NCI-H524 treated with DMSO at 0.1 percent for 48 hours (cell line): Measurements from ENCODE around the gene CBR1.
"Not testable (repeated sequence)": the region's sequence is repeated elsewhere in the genome, so short reads cannot be mapped to it uniquely, and the experiment has no call there.

Experiments used
- DNase-seq: peaks from one replicate; lab custom pipeline; 2025; lab: John Stamatoyannopoulos, UW

The CBR1 gene

GRCh38 chr21:36048357-36048756 is 21.5 kb upstream of the CBR1 start:
- no peak for DNase-seq

- DNase-seq: no peak
Measured at GRCh38 chr21:36052860-36053714, 16.7 kb upstream of the CBR1 start.

GRCh38 chr21:36053715-36054062 is 16.1 kb upstream of the CBR1 start:
- no peak for DNase-seq

DNA sequence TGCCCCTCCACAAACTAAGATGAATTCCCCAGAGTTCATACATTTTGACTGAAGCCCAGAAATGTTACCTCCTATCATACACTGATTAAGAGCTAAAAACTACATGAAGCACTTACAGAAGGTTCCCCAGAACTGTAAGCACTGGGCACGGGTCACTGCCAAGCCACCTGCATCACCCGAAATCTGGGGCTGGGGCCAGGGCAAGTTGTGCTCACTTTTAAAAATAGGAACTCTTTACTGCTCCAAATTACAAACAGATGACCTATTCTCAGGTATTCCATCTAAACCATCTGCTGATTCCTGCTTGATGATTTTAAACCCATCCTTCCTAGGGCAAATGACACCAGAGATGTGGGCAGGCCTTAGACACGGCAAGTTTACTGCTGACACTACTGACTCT is 14.3 kb upstream of the CBR1 start:
- DNase-seq: no peak

DNA sequence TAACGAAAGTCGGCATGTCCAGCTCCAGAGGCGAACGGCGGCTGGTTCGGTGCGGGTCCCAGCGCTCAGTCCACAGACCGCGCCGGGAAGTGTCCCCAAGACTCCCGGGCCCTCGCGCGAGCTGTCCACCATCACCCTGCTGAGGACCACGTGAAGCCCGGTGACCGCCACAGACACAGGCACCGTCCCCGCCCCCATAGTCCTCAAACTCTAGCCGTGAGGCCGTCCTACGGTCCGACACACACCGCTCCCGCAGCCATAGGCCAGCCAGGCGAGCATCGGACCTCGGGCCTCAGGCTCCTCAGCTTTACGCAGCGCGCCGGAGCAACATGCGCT is 10.0 kb upstream of the CBR1 start:
- DNase-seq: peak; percentile 52

GRCh38 chr21:36060159-36060921 is 9.5 kb upstream of the CBR1 start, which contains the start of gene SETD4:
SETD4 (minus strand) TSS chr21:36060526; CDS start chr21:36058888, 1,638 bp downstream.
- peak; percentile 68 for DNase-seq

- no peak for DNase-seq
Measured at GRCh38 chr21:36061445-36061844, 8.4 kb upstream of the CBR1 start.

DNA sequence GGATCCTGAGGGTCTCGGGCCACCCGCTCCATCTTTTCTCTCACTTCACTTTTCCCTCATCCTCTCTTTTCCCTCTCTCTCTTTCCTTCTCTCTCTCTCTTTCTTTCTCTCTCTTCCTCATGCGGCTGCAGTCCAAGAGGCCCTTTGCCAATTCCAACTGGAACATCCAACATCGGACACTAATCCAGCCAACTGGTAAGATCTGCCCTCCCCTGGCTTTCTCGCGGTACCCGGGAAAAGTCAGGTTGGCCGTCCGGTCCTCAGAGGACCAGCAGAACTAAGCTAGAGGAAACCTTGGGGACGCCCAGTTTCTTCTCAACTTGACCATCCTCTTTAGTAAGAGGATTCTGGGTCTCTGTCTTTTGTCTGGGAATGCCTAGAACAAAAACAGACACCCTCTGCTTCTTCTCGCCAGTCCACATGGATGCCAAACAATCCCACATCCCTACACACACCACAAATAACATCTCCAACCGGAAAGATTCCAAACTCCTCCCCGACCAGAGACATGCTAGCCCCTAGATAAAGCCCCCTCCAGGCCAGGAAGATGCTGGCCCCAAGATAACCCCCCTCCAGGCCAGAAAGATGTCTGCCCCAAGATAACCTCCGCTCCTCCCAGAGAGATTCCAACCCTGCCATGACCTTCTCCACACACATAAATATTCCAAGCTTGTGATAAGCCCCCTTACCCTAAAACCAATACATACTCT is 6.3 kb upstream of the CBR1 start:
- no peak for DNase-seq

- no peak for DNase-seq
Measured at GRCh38 chr21:36064085-36064460, 5.8 kb upstream of the CBR1 start.

DNA sequence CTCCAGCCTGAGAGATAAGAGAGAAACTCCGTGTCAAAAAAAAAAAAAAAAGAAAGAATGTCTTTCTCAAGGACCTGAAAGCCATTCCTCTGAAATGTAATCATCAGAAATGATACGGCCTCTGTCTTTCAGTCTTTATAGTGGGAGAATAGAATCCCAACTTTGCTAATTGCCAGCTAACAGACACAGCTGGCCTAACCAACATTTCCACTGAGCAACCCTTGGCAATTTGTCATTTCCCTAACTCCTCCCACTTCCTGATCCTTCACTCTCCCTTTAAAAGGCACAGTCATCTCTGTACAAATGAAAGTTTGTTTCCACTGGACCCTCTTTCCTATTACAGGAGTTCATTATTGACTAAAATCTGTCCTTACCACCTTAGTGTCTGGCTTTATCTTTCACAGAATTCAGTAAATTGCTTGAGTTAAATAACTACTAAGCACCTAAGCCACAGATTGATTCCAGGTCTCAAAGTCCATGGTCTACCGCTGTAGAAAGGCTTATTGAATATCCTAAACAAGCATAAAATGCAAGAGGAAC is 4.3 kb upstream of the CBR1 start:
- DNase-seq: no peak

DNA sequence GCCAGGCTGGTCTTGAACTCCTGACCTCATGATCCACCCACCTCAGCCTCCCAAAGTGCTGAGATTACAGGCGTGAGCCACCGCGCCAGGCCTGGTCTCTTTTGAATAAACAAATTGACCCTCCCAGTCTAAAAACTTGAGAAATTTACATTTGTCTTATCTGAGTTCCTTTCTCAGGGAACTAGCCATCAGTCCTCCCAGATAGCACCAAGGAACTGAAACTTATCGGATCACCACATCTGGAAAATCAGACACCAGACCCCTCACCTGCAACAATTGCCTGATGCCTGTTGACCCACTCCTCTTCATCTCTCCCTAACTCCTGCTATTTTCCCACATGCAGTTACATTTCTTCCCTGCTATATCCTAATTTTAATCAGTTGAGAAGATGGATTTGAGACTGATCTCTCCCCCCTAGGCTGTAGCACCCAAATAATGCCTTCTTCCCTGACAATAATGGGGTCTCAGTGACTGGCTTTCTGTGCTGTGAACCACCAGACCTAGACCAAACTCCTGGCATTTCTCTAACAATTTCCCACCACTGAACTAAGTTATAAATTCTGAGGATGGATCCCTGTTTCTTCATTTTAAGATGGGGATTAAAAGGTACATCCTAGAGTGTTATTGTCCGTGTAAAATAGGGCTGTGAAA is 951 bp upstream of the CBR1 start:
- no peak for DNase-seq

DNA sequence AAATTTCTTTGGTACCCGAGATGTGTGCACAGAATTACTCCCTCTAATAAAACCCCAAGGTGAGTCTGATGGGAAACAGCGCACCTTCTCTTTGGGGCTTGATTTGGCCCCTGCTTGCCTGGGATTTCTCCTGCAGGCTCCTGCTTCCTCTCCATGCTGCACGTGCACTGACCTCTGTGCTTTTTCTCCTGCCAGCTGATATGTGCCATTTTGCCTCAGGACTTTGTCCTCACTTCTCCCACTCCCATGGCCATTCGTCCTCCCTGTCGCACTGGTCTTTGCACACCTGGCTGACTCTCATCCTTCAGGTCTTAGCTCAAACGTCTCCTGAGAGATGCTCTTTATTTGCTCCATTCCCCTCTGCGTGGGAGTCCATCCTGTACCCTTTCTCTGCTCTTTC is 1.2 kb downstream of the CBR1 start:
- DNase-seq: no peak

DNA sequence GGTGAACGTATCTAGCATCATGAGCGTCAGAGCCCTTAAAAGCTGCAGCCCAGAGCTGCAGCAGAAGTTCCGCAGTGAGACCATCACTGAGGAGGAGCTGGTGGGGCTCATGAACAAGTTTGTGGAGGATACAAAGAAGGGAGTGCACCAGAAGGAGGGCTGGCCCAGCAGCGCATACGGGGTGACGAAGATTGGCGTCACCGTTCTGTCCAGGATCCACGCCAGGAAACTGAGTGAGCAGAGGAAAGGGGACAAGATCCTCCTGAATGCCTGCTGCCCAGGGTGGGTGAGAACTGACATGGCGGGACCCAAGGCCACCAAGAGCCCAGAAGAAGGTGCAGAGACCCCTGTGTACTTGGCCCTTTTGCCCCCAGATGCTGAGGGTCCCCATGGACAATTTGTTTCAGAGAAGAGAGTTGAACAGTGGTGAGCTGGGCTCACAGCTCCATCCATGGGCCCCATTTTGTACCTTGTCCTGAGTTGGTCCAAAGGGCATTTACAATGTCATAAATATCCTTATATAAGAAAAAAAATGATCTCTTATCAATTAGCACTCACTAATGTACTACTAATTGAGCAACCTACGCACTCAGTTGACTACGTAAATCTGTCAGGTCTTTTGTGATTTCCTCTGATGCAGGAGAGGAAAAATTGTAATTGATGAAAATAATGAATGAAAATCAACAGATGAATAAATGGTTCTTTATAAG is 2.8 kb downstream of the CBR1 start:
- no peak for DNase-seq

DNA sequence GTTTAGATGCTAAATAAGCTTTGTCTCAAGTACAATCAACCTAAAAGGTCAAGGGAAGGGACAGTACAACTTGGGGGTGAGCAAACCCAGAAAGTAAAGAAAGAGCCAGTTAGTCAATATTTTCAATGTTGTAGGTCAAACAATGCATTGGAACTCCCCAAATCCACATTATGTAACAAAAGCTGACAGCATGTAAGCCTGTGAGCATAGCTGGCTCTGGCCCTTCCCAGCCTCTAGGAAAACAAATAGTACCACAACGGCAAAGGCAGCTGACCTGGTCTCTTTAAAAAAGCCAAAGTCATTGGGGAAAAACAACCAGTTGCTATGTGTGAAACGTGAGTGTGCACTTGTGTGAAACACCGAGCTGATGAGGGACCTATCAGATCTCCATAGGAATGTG is 3.4 kb downstream of the CBR1 start:
- DNase-seq: no peak

DNA sequence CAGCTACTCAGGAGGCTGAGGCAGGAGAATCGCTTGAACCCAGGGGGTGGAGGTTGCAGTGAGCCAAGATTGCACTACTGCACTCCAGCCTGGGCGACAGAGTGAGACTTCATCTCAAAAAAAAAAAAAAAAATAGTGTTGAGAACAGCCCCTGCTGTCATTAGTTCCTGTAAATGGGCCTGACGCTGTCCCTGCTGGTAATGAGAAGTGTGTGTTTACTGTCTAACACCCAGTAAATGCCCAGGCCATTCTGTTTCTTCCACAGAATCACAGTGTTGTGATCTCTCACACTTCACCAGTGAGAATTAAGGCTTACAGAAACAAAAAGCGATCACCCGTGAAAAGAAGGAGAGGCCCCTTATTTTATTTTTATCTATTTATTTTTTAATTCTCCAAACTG is 4.1 kb downstream of the CBR1 start:
- DNase-seq: not testable (repeated sequence)

DNA sequence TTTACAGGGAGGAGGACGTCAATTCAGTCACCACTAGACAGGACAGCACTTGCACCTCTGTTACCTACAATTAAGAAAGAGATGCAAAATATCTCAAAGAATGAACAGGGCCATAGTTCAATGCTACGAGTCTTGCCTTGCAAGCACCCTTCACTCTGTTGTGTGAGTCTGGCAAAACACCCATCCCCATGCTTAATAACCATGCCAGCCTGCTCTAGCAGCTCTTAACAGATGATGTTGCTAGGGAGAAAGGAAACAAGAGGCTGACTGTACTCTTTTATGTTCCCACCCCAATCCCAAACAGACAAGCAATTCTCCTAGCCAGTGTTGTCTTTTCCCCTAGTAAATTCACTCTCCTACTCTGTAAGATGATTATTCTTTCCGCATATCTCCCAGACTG is 5.3 kb downstream of the CBR1 start:
- DNase-seq: no peak

DNA sequence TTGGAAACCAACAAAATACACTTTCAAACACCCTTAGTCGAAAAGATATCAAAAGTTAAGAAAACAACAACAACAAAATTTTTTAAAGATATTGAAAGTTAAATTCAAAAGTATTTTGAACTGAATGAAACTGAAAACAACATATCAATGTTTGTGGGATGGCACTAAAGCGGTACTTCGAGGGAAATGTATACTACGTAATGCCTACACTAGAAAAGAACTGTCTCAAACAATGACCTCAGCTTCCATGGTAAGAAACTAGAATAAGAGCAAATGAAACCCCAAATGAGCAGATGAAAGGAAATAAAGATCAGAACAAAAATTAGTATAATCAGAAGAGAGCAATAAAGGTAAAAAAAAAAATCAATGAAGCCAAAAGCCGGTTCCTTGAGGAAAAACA is 6.1 kb downstream of the CBR1 start:
- no peak for DNase-seq

GRCh38 chr21:36076878-36077655 is 7.2 kb downstream of the CBR1 start:
- no peak for DNase-seq

- no peak for DNase-seq
Measured at GRCh38 chr21:36077758-36078157, 7.9 kb downstream of the CBR1 start.

DNA sequence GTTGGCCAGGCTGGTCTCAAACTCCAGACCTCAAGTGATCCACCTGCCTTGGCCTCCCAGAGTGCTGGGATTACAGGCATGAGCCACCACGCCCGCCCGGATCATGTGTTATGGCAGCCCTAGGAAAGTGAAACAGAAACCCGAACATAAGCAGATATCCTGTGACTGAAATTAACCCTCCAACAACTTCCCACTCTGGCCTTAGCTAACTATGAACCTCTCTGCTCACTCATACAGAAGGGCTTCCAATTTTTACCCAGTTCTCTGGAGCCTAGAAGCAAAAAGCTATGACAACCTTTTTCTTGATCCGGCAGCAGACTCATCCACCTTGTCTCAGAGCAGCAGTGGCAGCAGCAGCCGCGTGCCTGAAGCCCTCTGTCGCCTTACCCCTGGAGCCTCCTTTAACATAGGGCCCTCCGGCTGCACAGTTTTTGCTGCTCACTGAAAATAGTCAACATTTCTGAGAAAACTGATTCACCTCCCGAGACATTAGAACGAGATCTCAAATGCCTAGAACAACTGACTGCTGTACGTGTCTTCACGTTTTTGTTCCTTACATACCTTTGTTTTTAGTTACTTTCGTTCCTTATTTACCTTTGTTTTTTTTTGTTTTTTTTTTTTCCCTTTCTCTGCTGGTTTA is 9.3 kb downstream of the CBR1 start:
- no peak for DNase-seq
